Stimulated activated CD4-positive, alpha-beta T cell treated with anti-CD3 and anti-CD28 coated beads, Interleukin-12 subunit alpha, Interleukin-12 subunit beta, amount 100 ng/mL, for 48 hours (primary cell): ENCODE results near the gene PDZD4.

ENCODE experiments used
- DNase-seq, 3 donors: peaks; one replicate each; pipeline ENCODE4 v3.0.0-alpha.2; 2020; ENCODE audit warnings: low read depth in 2 of 3, low spot score in 1 of 3

PDZD4 gene

GRCh38 chrX:153791104-153791852, 39.1 kb downstream of the PDZD4 start:
- no peak for DNase-seq

GRCh38 chrX:153789654-153790053, 40.7 kb downstream of the PDZD4 start:
- no peak for DNase-seq

GRCh38 chrX:153786669-153787068, 43.7 kb downstream of the PDZD4 start:
- DNase-seq: no peak

- no peak for DNase-seq
These were observed 45.9 kb downstream of the PDZD4 start for GRCh38 chrX:153784325-153784967.

DNA sequence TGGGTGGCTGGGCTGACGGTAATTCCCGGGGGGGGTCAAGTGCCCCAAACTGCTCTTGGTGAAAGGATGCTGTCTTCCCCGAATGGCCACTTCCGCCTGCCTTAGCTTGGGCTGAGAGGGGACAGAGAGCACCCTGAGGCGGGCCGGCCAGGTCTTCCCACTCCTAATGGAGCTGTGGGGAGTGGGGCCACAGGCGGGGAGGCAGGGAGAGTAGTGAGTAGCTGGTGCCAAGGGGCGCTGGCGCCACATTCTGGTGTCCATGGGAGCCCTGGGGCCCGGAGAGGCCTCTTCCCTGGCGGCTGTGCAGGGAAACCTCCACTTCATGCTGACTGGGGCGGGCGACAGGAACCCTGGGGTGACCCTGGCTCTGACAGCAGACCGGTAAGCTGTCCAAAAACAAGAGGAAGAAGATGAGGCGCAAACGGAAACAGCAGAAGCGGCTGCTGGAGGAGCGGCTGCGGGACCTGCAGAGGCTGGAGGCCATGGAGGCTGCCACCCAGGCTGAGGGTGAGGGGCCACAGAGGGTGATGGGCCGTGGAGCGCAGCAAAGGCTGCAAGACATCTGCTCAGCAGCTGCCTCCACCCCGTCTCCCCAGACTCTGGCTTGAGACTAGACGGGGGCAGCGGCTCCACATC, 46.8 kb downstream of the PDZD4 start:
- no peak for DNase-seq

DNA sequence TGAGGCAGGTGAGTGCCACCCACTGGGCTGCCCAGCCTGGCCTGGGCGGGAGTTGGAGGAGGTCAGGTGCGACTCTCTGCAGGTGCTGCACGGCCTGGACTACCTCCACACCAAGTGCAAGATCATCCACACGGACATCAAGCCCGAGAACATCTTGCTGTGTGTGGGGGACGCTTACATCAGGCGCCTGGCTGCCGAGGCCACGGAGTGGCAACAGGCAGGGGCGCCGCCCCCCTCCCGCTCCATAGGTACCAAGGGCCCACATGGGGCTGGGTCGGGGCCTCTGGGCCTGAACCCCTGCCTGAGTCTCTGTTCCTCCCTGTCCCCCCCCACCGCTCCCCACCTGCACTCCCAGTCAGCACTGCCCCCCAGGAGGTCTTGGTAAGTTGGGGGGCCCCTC, 47.5 kb downstream of the PDZD4 start:
- no peak for DNase-seq

GRCh38 chrX:153782313-153782712, 48.0 kb downstream of the PDZD4 start:
- no peak for DNase-seq

- no peak for DNase-seq
These were observed 48.8 kb downstream of the PDZD4 start for GRCh38 chrX:153781428-153782047.

DNA sequence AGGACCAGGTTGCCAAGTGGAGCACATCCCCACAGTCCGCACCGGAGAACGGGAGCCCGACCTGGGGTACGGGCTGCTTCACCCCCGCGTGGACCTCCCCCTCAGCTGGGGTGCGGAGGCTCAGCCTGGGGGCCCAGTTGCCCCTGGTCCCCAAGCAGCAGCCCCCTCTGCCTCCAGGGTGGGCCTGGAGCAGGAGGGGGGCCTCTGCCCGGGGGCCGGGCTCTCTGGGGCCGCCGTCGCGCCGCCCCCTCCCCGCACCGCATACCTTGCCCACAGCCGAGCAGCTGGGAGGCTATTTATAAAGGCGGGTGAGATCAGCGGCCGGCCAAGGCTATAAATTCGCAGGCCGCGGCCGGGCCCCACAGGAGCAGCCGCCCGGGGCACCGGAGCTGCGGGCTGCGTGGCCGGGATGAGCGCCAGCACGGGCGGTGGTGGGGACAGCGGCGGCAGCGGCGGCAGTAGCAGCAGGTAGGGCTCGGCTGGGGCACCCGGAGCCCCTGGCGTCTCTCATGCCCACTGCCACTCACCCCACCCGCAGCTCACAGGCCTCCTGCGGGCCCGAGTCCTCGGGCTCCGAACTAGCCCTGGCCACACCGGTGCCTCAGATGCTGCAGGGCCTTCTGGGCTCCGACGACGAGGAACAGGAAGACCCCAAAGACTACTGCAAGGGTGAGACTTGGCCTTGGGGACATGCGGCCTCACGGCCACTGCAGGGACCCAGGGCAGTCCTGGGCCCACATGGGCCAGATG, 49.5 kb downstream of the PDZD4 start, which contains the start of gene SRPK3:
TSS of gene SRPK3 (plus strand) at position 364 of the 750 bp plus-strand sequence. CDS start at position 410, 46 bp downstream.
- DNase-seq: no peak

DNA sequence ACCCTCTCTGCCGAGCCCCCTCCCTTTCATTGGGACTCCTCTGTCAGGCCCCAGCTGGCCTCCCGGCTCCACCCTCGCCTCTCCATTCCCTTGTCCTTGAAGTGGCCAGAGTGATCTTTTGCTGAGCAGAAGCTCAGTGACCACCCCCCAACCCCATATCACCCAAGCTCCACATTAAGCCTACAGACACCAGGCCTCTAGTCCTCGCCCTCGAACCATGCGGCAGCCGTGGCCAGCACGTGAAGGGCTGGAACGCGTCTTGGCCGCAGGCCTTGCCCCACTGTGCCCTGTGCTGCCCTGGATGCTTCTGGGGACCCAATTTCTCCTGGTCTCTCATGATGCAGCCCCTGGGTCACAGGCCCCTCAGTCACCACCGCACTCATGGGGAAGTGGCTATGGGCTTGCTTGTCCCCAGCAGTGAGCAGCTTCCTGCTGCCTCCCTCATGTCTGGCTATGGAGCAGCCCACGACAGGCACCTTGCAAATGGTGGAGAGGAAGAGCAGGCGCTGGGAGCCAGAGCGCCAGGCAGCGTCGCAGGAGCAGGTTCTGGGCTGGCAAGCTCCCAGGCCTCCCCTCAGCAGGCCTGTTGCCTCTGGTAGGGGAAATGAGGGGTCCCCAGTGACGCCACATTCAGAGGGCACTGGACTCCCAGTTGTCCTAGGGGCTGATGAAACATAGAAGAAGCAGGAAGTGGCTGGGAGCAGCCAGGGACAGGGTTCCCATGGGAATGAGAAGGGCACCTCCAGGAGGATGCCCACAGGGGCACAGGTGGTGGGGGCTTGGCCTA, 50.3 kb downstream of the PDZD4 start:
- DNase-seq: no peak

GRCh38 chrX:153778684-153779101, 51.7 kb downstream of the PDZD4 start:
- DNase-seq: no peak

- DNase-seq: no peak
These were observed 52.2 kb downstream of the PDZD4 start for GRCh38 chrX:153778181-153778580.

DNA sequence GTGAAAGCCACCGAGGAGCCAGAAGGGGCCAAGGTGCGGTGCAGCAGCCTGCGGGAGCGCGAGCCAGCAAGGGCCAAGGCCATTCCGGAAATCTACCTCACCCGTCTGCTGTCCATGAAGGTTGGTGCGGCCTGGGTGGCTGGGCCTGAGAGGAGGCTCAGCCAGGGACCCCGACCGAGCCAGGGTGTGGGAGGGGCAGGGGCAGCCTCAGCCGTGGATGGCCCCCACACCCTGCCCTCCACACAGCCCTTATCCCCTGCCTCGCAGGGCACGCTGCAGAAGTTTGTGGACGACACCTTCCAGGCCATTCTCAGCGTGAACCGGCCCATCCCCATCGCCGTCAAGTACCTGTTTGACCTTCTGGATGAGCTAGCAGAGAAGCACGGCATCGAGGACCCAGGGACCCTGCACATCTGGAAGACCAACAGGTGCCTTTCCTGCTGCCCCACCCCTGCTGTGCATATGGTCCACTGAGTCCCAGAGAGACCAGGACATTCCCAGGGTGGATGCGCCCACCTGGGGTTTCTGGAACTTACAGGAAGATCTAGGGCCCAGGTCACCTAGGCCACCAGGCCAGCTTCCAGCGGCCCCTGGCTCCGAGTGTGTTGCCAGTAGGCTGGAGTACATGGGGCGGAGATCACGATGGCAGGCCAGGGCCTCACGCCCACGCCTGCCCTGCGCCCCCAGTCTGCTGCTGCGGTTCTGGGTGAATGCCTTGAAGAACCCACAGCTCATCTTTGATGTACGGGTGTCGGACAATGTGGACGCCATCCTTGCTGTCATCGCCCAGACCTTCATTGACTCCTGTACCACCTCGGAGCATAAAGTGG, 52.9 kb downstream of the PDZD4 start:
- DNase-seq: no peak

- no peak for DNase-seq
These were observed 53.7 kb downstream of the PDZD4 start for GRCh38 chrX:153776611-153777045.

- DNase-seq: no peak
These were observed 54.2 kb downstream of the PDZD4 start for GRCh38 chrX:153776120-153776599.

- DNase-seq: no peak
These were observed 54.8 kb downstream of the PDZD4 start for GRCh38 chrX:153775293-153776119.

DNA sequence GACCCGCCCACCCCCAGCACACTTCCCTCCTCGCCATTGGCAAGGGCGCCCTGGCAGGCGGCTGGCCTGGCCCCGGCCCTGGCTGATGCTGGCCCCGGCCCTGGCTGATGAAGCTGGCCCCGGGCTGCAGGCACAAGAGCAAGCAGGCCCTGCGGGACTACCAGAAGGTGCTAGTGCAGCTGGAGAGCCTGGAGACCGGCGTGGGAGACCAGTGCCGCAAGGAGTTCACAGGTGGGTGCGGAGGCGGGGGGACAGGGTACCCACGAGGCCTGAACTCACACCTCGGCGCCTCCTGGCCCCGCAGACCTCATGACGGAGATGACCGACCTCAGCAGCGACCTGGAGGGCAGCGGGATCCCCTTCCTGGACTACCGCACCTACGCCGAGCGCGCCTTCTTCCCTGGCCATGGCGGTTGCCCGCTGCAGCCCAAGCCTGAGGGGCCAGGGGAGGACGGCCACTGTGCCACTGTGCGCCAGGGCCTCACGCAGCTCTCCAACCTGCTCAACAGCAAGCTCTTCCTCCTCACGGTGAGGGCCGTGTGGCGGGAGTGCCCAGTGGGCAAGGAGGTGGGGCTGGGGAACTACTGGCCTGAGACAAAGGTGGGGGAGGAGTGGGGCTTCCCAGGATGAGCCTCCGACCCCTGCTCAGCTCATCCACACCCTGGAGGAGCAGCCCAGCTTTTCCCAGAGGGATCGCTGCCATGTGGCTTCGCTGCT, 55.6 kb downstream of the PDZD4 start:
- no peak for DNase-seq
